ENCODE measurements around the gene SCT. TPM values are rescaled to one million over a fixed set of nuclear protein-coding genes. Genes with fewer than 3 reads are reported as not detected.
A peak's percentile ranks its signal among the peaks of the same experiment; 100 is the strongest.

The SCT gene
- 0.48 and 0.56 TPM in 2 replicates for polyA plus RNA-seq (2013)

DNA sequence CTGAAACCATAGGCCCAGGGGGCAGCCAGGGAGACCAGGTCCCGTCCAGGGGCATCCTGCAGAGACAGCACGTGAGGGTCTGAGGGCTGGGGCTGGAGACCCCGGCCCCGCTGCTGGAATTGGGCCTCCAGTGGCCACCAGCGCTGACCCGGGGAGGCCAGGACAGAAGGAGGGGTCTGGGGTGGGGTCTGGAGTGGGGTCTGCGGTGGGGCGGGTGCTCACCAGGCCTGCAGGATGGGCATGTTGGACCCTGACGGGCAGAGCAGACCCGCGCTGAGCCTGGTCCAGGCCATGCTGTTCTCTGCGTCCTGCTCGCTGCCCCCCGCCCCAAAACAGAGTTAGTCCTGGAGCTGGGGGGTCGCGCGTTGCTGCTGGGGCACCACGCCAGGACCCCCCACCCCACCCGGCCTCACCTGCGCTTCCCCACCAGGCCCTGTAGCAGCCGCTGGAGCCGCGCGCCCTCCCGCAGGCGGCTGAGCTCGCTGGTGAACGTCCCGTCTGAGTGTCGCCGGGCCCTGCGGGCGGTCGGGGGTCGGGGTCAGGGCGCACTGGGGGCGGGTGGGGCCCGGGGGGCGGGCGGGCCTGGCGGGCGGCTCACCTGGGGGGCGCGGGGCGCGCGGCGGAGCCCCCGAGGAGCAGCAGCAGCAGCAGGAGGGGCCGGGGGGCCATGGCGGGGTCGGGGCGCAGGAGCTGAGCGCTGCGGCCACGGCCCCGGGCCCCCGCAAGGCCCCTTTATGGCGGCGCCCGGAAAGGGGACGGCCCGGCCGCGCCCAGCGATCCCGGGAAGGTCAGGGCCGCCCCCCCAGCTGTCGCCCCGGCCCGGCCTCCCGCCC, at the start of gene SCT:
TSS of gene SCT (minus strand) at position 707 of the 833 bp plus-strand sequence. CDS start at position 669, 38 bp downstream.
- no peak within 1 kb of the TSS for H3K14ac ChIP-seq (ENCODE audit: low read length)
- no peak within 1 kb of the TSS for H2AK5ac ChIP-seq (ENCODE audit: low read length)
- peaks cover 1% of the 10 kb centered on the region for H3K9me3 ChIP-seq (ENCODE audit: insufficient read depth, low read depth, low read length)
- no peak within 1 kb of the TSS for H3K27ac ChIP-seq (ENCODE audit: low read depth, low read length)
- peak within 1 kb of the TSS; percentile 29 for H3K18ac ChIP-seq (ENCODE audit: low read length)
- H2BK5ac ChIP-seq (ENCODE audit: low read depth, low read length, poor library complexity) = no peak within 1 kb of the TSS
- peaks cover 5% of the 10 kb centered on the region for H3K27me3 ChIP-seq (ENCODE audit: insufficient read depth, low read length)
- DNase-seq = no peak
- H4K91ac ChIP-seq (ENCODE audit: low read depth, low read length) = peak within 1 kb of the TSS; percentile 18
- H4K12ac ChIP-seq (ENCODE audit: low read depth, low read length) = no peak within 1 kb of the TSS
- no peaks in the 10 kb centered on the region for H3K79me2 ChIP-seq (ENCODE audit: control insufficient read depth, insufficient read depth, low read length, poor library complexity)
- no peak within 1 kb of the TSS for H2BK120ac ChIP-seq (ENCODE audit: insufficient read depth, low read length, poor library complexity)
- H3K36me3 ChIP-seq (ENCODE audit: control insufficient read depth in 1 of 2, insufficient read depth in 2 of 2, low read length in 2 of 2) = peaks cover 0 to 2% of the 10 kb centered on the region in 2 experiments
- no peak within 1 kb of the TSS for H3K4me3 ChIP-seq (ENCODE audit: low read depth, low read length)
- H3K23ac ChIP-seq (ENCODE audit: low read length) = no peak within 1 kb of the TSS
- H3K4me1 ChIP-seq (ENCODE audit: control insufficient read depth in 1 of 2, insufficient read depth in 2 of 2, low read length in 2 of 2) = peaks cover 0 to 7% of the 10 kb centered on the region in 2 experiments
- peak within 1 kb of the TSS; percentile 23 for H4K8ac ChIP-seq (ENCODE audit: low read depth, low read length)
- peak within 1 kb of the TSS; percentile 35 for H3K4me2 ChIP-seq (ENCODE audit: low read length)
- H2AFZ ChIP-seq (ENCODE audit: insufficient read depth, low read length, poor library complexity) = no peak within 1 kb of the TSS
- no peaks in the 10 kb centered on the region for H3K79me1 ChIP-seq (ENCODE audit: low read length)
- no peak within 1 kb of the TSS for H3K9ac ChIP-seq (ENCODE audit: low read length)
- H3K4ac ChIP-seq (ENCODE audit: low read depth, low read length) = no peak within 1 kb of the TSS
- H2BK12ac ChIP-seq (ENCODE audit: low read length) = no peak within 1 kb of the TSS
- whole genome bisulfite sequencing (ENCODE audit: extremely low coverage, insufficient coverage, insufficient read length) = no CpG with 5 or more reads among the region's 72 CpGs

- H3K79me1 ChIP-seq (ENCODE audit: low read length) = no peaks in the 10 kb centered on the region
- no peak overlapping the region for H3K4me3 ChIP-seq (ENCODE audit: low read depth, low read length)
- H4K8ac ChIP-seq (ENCODE audit: low read depth, low read length) = no peak overlapping the region
- no peaks in the 10 kb centered on the region for H3K9me3 ChIP-seq (ENCODE audit: insufficient read depth, low read depth, low read length)
- H4K12ac ChIP-seq (ENCODE audit: low read depth, low read length) = no peak overlapping the region
- H2AFZ ChIP-seq (ENCODE audit: insufficient read depth, low read length, poor library complexity) = no peak overlapping the region
- H3K4me2 ChIP-seq (ENCODE audit: low read length) = no peak overlapping the region
- DNase-seq = no peak
- H4K91ac ChIP-seq (ENCODE audit: low read depth, low read length) = no peak overlapping the region
- no CpG with 5 or more reads among the region's 17 CpGs for WGBS (ENCODE audit: extremely low coverage, insufficient coverage, insufficient read length)
- no peak overlapping the region for H3K14ac ChIP-seq (ENCODE audit: low read length)
- no peak overlapping the region for H3K27ac ChIP-seq (ENCODE audit: low read depth, low read length)
- H2AK5ac ChIP-seq (ENCODE audit: low read length) = no peak overlapping the region
- H3K36me3 ChIP-seq (ENCODE audit: control insufficient read depth in 1 of 2, insufficient read depth in 2 of 2, low read length in 2 of 2) = peaks cover 35 to 39% of the 10 kb centered on the region in 2 experiments
- no peaks in the 10 kb centered on the region for H3K4me1 ChIP-seq (ENCODE audit: control insufficient read depth in 1 of 2, insufficient read depth in 2 of 2, low read length in 2 of 2)
- no peak overlapping the region for H2BK5ac ChIP-seq (ENCODE audit: low read depth, low read length, poor library complexity)
- H3K4ac ChIP-seq (ENCODE audit: low read depth, low read length) = no peak overlapping the region
- H3K23ac ChIP-seq (ENCODE audit: low read length) = no peak overlapping the region
- H3K18ac ChIP-seq (ENCODE audit: low read length) = no peak overlapping the region
- no peaks in the 10 kb centered on the region for H3K27me3 ChIP-seq (ENCODE audit: insufficient read depth, low read length)
- H2BK120ac ChIP-seq (ENCODE audit: insufficient read depth, low read length, poor library complexity) = no peak overlapping the region
- H2BK12ac ChIP-seq (ENCODE audit: low read length) = no peak overlapping the region
- no peaks in the 10 kb centered on the region for H3K79me2 ChIP-seq (ENCODE audit: control insufficient read depth, insufficient read depth, low read length, poor library complexity)
- no peak overlapping the region for H3K9ac ChIP-seq (ENCODE audit: low read length)
Observed at GRCh38 chr11:674406-674805, 47.4 kb upstream of the SCT start.

GRCh38 chr11:673866-674265, 46.9 kb upstream of the SCT start:
- H2BK12ac ChIP-seq (ENCODE audit: low read length) = no peak overlapping the region
- H3K4me1 ChIP-seq (ENCODE audit: control insufficient read depth in 1 of 2, insufficient read depth in 2 of 2, low read length in 2 of 2) = no peaks in the 10 kb centered on the region
- H2BK120ac ChIP-seq (ENCODE audit: insufficient read depth, low read length, poor library complexity) = no peak overlapping the region
- H3K79me1 ChIP-seq (ENCODE audit: low read length) = no peaks in the 10 kb centered on the region
- H3K27ac ChIP-seq (ENCODE audit: low read depth, low read length) = no peak overlapping the region
- H3K9ac ChIP-seq (ENCODE audit: low read length) = no peak overlapping the region
- no peak overlapping the region for H4K91ac ChIP-seq (ENCODE audit: low read depth, low read length)
- H4K12ac ChIP-seq (ENCODE audit: low read depth, low read length) = no peak overlapping the region
- no peaks in the 10 kb centered on the region for H3K79me2 ChIP-seq (ENCODE audit: control insufficient read depth, insufficient read depth, low read length, poor library complexity)
- H3K14ac ChIP-seq (ENCODE audit: low read length) = no peak overlapping the region
- WGBS (ENCODE audit: extremely low coverage, insufficient coverage, insufficient read length) = no CpG with 5 or more reads among the region's 8 CpGs
- no peaks in the 10 kb centered on the region for H3K27me3 ChIP-seq (ENCODE audit: insufficient read depth, low read length)
- H3K4me2 ChIP-seq (ENCODE audit: low read length) = no peak overlapping the region
- H3K4ac ChIP-seq (ENCODE audit: low read depth, low read length) = no peak overlapping the region
- H2AK5ac ChIP-seq (ENCODE audit: low read length) = no peak overlapping the region
- no peak overlapping the region for H3K23ac ChIP-seq (ENCODE audit: low read length)
- H3K18ac ChIP-seq (ENCODE audit: low read length) = no peak overlapping the region
- no peaks in the 10 kb centered on the region for H3K9me3 ChIP-seq (ENCODE audit: insufficient read depth, low read depth, low read length)
- DNase-seq = no peak
- H2BK5ac ChIP-seq (ENCODE audit: low read depth, low read length, poor library complexity) = no peak overlapping the region
- peaks cover 34 to 37% of the 10 kb centered on the region in 2 experiments for H3K36me3 ChIP-seq (ENCODE audit: control insufficient read depth in 1 of 2, insufficient read depth in 2 of 2, low read length in 2 of 2)
- H3K4me3 ChIP-seq (ENCODE audit: low read depth, low read length) = no peak overlapping the region
- no peak overlapping the region for H4K8ac ChIP-seq (ENCODE audit: low read depth, low read length)
- H2AFZ ChIP-seq (ENCODE audit: insufficient read depth, low read length, poor library complexity) = no peak overlapping the region

GRCh38 chr11:665704-666281, 38.8 kb upstream of the SCT start:
- Histone ChIP-seq H3K79me2 (ENCODE audit: control insufficient read depth, insufficient read depth, low read length, poor library complexity) (no peaks in the 10 kb centered on the region), H3K27ac (ENCODE audit: low read depth, low read length) (no peak overlapping the region), H4K8ac (ENCODE audit: low read depth, low read length) (no peak overlapping the region), H3K36me3 (ENCODE audit: control insufficient read depth in 1 of 2, insufficient read depth in 2 of 2, low read length in 2 of 2) (peaks cover 34 to 38% of the 10 kb centered on the region in 2 experiments), H3K4me1 (ENCODE audit: control insufficient read depth in 1 of 2, insufficient read depth in 2 of 2, low read length in 2 of 2) (no peaks in the 10 kb centered on the region), H3K18ac (ENCODE audit: low read length) (no peak overlapping the region), H2AK5ac (ENCODE audit: low read length) (no peak overlapping the region), H3K79me1 (ENCODE audit: low read length) (no peaks in the 10 kb centered on the region), H4K91ac (ENCODE audit: low read depth, low read length) (no peak overlapping the region), H3K4me2 (ENCODE audit: low read length) (no peak overlapping the region), H4K12ac (ENCODE audit: low read depth, low read length) (no peak overlapping the region), H3K4ac (ENCODE audit: low read depth, low read length) (no peak overlapping the region), H2AFZ (ENCODE audit: insufficient read depth, low read length, poor library complexity) (no peak overlapping the region), H2BK5ac (ENCODE audit: low read depth, low read length, poor library complexity) (no peak overlapping the region), H3K23ac (ENCODE audit: low read length) (no peak overlapping the region), H3K9ac (ENCODE audit: low read length) (no peak overlapping the region), H3K14ac (ENCODE audit: low read length) (no peak overlapping the region), H2BK12ac (ENCODE audit: low read length) (no peak overlapping the region), H2BK120ac (ENCODE audit: insufficient read depth, low read length, poor library complexity) (no peak overlapping the region), H3K9me3 (ENCODE audit: insufficient read depth, low read depth, low read length) (peaks cover 4% of the 10 kb centered on the region), H3K27me3 (ENCODE audit: insufficient read depth, low read length) (no peaks in the 10 kb centered on the region), H3K4me3 (ENCODE audit: low read depth, low read length) (no peak overlapping the region)
- no peak for DNase-seq
- no CpG with 5 or more reads among the region's 11 CpGs for WGBS (ENCODE audit: extremely low coverage, insufficient coverage, insufficient read length)
